MM.1S (cell line): ENCODE data around the gene VAV3.

Source experiments
- EZH2 ChIP-seq: fragments of 300-600 bp; sonication (generic); optimal IDR thresholded peaks from 2 replicates; pipeline ENCODE3; 2017; ENCODE audit warnings: low read depth, mild to moderate bottlenecking, antibody characterized with exemption, low read length, mixed read lengths
- EZH2phosphoT487 ChIP-seq: fragments of 300-600 bp; sonication (generic); IDR thresholded peaks from 2 replicates; pipeline ENCODE4 v1.6.1; 2018; ENCODE audit warnings: antibody characterized with exemption, low read length
- TF ChIP-seq, protein P1 (sequence below): fragments of 300-600 bp; sonication (generic); IDR thresholded peaks from 2 replicates; pipeline ENCODE4 v1.5.1; 2016; ENCODE audit warnings: antibody characterized with exemption, low read length, mixed read lengths

DNA sequence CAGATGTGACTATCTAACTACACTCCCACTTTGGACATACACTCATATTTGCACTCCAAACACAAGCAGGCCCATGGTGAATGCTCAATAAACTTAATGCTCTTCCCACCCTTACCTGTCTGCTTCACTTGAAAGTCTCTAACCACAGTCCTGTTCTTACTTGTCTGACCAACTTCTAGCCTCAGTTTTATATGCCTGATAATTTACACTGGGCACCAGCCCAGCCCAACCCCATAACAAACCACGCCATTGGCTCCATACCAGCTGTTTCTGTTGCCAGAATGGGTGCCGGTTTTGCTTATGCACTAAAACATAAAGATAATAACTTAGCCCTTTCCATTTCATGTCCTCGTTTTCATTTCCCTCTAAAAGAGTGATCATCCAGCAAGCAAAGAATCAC, 428.7 kb downstream of the VAV3 start:
- TF ChIP-seq, protein P1, sequence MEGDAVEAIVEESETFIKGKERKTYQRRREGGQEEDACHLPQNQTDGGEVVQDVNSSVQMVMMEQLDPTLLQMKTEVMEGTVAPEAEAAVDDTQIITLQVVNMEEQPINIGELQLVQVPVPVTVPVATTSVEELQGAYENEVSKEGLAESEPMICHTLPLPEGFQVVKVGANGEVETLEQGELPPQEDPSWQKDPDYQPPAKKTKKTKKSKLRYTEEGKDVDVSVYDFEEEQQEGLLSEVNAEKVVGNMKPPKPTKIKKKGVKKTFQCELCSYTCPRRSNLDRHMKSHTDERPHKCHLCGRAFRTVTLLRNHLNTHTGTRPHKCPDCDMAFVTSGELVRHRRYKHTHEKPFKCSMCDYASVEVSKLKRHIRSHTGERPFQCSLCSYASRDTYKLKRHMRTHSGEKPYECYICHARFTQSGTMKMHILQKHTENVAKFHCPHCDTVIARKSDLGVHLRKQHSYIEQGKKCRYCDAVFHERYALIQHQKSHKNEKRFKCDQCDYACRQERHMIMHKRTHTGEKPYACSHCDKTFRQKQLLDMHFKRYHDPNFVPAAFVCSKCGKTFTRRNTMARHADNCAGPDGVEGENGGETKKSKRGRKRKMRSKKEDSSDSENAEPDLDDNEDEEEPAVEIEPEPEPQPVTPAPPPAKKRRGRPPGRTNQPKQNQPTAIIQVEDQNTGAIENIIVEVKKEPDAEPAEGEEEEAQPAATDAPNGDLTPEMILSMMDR: no peak
- TF ChIP-seq EZH2 (no peak), EZH2phosphoT487 (no peak)
